GM19193 (cell line): ENCODE results near the gene CHST3.

ENCODE experiments used
- POLR2A ChIP-seq: IDR thresholded peaks from 4 replicates; pipeline ENCODE4 v1.6.1; 2011; ENCODE audit not compliant: insufficient read depth, insufficient read length; ENCODE audit errors: extremely low read depth

CHST3 gene

DNA sequence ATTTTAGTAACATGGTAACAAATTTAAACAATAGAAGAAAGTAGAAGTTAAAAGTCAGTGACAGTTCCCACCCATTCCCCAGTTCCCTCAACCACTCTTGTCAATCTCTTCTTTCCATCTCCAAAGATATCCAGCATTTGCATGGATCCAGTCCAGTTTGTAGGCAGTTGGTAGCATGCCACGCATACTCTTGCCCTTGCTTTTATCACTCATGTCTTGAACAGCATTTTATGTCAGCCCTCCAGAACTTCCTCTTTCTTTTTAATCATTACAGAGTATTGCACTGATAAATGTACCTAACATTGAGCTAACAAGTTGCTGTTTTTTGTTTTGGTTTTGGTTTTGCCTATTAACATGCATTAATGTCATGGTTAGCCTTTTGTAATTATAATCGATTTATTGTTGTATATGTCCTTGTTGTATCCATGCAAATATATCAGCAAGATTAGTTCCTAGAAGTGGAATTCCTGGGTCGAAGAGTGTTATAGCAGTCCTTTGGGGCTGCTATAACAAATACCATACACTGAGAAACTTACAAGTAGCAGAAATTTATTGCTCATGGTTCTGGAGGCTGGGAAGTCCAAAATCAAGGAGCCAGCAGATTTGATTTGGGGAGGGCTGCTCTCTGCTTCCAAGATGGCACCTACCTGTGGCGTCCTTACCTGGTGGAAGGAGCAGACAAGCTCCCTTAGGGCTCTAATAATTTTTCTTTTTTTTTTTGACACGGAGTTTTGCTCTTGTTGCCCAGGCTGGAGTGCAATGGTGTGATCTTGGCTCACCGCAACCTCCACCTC, 25.7 kb downstream of the CHST3 start:
- TF ChIP-seq POLR2A: no peak

- TF ChIP-seq POLR2A: no peak
Measured at GRCh38 chr10:71990706-71991269, 26.6 kb downstream of the CHST3 start.

GRCh38 chr10:71995449-71995848, 31.3 kb downstream of the CHST3 start:
- TF ChIP-seq POLR2A: no peak

GRCh38 chr10:71995887-71996575, 31.8 kb downstream of the CHST3 start:
- no peak for TF ChIP-seq POLR2A

DNA sequence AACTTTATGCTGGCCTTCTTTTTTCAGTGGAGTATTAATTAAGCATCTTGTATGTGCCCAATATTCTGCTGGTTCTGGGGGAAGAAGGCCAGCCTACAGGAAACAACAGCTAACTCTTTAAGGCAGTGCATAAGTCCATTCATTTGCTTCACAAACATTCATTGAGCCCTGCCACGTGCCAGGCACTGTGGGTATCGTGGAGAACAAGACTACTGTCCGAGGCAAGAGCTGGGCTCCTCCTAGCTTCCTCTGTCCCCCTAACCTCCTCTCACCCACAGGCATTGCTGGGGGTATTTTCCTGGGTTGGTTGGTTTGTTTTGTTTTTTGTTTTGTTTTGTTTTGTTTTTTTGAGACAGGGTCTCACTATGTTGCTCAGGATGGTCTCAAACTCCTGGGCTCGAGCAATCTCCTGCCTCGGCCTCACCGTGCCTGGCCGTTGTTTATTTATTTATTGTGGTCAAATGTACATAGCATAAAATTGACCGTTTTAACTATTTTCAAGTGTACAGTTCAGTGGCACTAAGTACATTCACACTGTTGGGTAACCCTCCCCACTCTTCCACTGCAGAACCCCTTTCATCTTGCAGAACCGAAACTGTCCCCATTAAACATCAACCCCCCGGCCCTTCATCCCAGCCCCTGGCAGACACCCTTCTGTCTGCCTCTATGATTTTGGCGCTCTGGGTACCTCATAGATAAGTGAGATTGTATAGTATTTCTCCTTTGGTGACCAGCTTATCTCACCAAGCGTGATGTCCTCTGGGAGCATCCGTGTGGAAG, 32.6 kb downstream of the CHST3 start:
- TF ChIP-seq POLR2A: no peak

DNA sequence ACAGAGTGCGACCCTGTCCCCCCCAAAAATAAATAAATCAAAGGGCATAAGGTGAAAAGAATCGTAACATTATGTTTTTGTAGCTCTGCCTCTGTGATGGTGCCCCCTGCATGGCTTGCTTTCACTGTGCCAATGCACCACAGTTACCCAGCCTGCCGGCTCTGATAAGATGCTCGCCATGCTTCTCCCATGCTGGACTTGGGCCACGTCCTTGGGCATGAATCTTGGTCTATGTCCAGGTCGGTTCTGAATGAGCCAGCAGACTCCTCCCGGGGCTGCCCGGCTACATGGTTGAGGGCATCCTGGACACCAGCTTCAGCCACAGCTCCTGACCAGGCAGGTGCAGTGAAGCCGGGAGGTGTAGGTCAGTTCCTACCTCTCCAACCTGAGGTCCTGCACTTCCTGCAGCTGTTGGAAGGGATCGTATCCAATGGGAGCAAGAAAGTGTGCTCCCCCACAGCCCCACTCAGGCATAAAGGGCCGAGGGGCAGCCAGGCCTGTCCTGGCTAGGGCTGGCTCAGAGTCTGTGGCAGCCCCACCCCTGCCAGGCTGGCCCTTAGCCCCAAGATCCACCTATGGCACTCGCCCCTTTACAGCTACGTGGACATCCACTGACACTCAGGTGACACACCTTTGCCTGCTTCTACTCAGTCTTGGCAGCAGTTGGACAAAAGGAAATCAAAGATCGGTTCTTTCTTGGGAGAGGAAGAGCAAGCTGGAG, 34.1 kb downstream of the CHST3 start:
- no peak for TF ChIP-seq POLR2A

- no peak for TF ChIP-seq POLR2A
Measured at GRCh38 chr10:71998840-71999194, 34.6 kb downstream of the CHST3 start.

- TF ChIP-seq POLR2A: no peak
Measured at GRCh38 chr10:71999360-72000072, 35.3 kb downstream of the CHST3 start.

DNA sequence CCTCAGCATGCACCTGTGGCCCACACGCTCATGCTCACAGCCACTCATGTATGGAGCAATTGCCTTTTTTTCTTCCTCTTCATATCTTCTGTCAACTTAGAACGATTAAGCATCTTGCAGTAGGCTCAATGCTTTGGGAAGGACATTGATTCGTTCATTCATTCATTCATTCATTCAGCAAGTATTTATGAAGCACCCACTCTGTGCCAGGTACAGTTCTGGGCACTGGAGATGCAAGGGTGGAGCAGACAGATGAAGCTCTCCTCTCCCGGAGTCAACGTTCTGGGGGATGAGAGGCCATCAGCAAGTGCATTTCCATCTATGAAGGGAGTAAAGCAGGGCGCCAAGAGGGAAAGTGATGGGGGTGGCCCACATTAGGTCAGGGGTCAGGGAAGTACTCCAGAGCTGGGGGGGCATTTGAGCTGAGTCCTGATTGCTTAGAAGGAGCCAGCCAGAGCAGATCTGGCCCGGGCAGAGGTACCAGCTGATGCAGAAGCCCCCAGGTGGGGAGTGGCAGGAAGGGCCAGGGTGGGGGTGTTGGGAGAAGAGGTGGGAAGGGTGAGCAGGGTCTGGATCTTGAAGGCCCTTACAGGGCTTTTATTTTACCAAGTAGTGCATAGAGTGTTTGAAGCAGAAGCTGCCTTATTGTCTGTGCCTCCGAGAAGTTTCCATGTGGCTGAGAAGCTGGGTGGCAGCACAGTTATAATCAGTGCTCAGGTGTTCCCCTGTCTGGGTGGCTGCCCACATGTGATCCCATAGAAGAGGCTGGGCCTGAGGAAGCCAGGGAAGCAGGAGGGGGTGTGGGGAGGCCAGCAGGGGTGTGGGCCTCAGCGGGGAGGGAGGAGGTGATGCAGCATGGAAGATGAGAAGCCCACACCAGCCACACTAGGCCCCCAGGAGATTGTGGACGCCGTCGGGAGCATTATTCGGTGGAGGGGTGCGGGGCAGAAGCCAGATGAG, 36.2 kb downstream of the CHST3 start:
- no peak for TF ChIP-seq POLR2A

- TF ChIP-seq POLR2A: no peak
Measured at GRCh38 chr10:72001033-72001395, 36.8 kb downstream of the CHST3 start.

- no peak for TF ChIP-seq POLR2A
Measured at GRCh38 chr10:72002354-72003295, 38.4 kb downstream of the CHST3 start.

- TF ChIP-seq POLR2A: no peak
Measured at GRCh38 chr10:72006026-72006425, 41.8 kb downstream of the CHST3 start.

GRCh38 chr10:72007246-72007892, 43.2 kb downstream of the CHST3 start:
- TF ChIP-seq POLR2A: no peak
